Measurements from ENCODE around the gene HEBP1. TPM values are rescaled to one million over a fixed set of nuclear protein-coding genes. Genes with fewer than 3 reads are reported as not detected.
"Not testable (repeated sequence)": the region's sequence is repeated elsewhere in the genome, so short reads cannot be mapped to it uniquely, and the experiment has no call there.

HEBP1 gene
- total RNA-seq, 1 donor from 2014 or later, result 72.7 TPM

DNA sequence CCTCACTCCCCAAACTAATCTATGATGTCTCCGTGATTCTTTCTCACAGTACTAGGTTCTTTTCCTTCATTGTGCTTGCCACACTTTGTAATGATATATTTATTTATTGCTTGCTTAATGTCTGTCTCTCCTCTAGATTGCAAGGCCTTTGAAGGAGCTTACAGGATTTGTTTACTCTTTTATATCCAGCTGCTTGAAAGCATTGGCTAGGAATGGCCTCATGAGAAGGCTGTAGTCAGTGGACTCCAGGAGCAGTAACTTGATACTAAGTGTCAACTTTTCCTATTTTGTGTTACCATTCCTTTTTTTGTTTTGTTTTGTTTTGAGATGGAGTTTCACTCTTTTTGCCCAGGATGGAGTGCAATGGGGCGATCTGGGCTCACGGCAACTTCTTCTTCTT is 36.8 kb upstream of the HEBP1 start:
- no peaks in the 10 kb centered on the region for H3K27me3 ChIP-seq (ENCODE audit: low read depth)
- no peak overlapping the region for H3K4me3 ChIP-seq
- no peak overlapping the region for H3K27ac ChIP-seq
- intact Hi-C loops (cut with DNase I), result no loop called here
- DNase-seq, result no peak
- no peak for ATAC-seq
- H3K4me1 ChIP-seq, result no peaks in the 10 kb centered on the region
- H3K9me3 ChIP-seq, result no peaks in the 10 kb centered on the region
- no peak for TF ChIP-seq CTCF (IDR thresholded peaks at IDR 0.05)
- no peaks in the 10 kb centered on the region for H3K36me3 ChIP-seq

GRCh38 chr12:13035335-13035734 is 35.3 kb upstream of the HEBP1 start:
- H3K36me3 ChIP-seq; H3K9me3 ChIP-seq; DNase-seq; intact Hi-C loops (cut with DNase I); H3K27me3 ChIP-seq (ENCODE audit: low read depth); H3K4me3 ChIP-seq; H3K4me1 ChIP-seq; ATAC-seq; H3K27ac ChIP-seq: not testable (repeated sequence)

- DNase-seq (no peak), ATAC-seq (no peak)
- intact Hi-C loops (cut with DNase I), result no loop called here
- Histone ChIP-seq H3K4me1 (no peaks in the 10 kb centered on the region), H3K4me3 (no peak overlapping the region), H3K9me3 (no peaks in the 10 kb centered on the region), H3K36me3 (no peaks in the 10 kb centered on the region), H3K27me3 (ENCODE audit: low read depth) (no peaks in the 10 kb centered on the region), H3K27ac (no peak overlapping the region)
- TF ChIP-seq CTCF (IDR thresholded peaks at IDR 0.05), result no peak
Observed at GRCh38 chr12:13033476-13033875, 33.4 kb upstream of the HEBP1 start.

DNA sequence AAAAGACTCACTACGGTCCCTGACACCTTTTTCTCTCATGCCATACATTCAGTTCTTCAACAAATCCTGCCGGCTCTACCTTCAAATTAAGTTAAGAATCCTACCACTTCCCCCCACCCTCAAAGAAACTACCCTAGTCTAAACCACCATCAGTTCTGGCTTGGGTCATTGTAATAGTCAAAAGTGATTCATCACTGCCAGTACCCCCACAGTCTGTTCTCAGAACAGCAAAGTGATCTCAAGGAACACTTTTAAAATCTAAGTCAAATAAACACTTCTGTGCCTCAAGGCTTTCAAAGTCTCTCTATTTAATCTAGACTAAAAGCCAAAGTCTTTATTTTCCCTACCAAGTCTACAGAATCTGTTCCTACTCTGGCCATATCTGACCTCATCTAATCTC is 32.1 kb upstream of the HEBP1 start:
- Histone ChIP-seq H3K4me1 (no peaks in the 10 kb centered on the region), H3K27me3 (ENCODE audit: low read depth) (no peaks in the 10 kb centered on the region), H3K36me3 (no peaks in the 10 kb centered on the region), H3K9me3 (no peaks in the 10 kb centered on the region), H3K4me3 (no peak overlapping the region), H3K27ac (no peak overlapping the region)
- no peak for TF ChIP-seq CTCF (IDR thresholded peaks at IDR 0.05)
- DNase-seq (no peak), ATAC-seq (peak; percentile 34 to 86)
- intact Hi-C loops (cut with DNase I), result no loop called here

DNA sequence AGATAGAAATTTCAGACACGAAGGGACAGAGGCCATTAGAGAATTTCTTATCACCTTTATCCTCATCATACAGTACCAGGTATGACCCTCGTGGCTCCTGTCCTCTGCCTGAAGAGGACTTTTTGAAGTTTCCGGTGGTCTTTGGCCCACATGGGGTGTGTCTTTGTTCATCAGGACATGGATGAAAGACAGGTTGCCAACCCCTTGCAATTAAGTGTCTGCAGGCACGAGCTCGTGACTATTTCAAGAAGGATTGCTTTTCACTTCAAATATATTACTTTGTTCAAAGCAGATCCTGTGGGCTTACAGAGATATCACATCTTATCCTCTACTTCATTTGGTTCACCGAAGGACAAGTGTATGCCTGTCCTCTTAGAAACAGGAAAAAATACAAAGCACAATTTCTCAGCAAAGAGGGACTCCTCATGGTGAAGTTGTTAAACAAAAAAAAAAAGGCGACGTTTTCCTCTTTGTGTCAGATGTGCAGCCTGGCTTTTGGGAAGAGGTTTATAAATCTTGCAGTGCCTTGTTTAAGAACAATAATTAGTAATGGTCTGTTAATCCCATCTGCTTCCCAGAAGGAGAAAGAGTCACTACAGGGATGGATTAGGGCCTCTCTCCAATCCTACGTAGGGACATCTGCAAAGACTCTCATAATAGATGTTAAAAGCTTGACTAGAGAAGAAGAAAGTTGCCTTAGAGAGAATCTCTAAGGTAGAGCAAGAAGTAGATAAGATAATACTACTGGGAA is 30.7 kb upstream of the HEBP1 start:
- DNase-seq (no peak), ATAC-seq (no peak)
- H3K27ac ChIP-seq, result no peak overlapping the region
- no peaks in the 10 kb centered on the region for H3K4me1 ChIP-seq
- no peaks in the 10 kb centered on the region for H3K27me3 ChIP-seq (ENCODE audit: low read depth)
- TF ChIP-seq CTCF (IDR thresholded peaks at IDR 0.05), result no peak
- no peak overlapping the region for H3K4me3 ChIP-seq
- H3K9me3 ChIP-seq, result no peaks in the 10 kb centered on the region
- intact Hi-C loops (cut with DNase I), result no loop called here
- no peaks in the 10 kb centered on the region for H3K36me3 ChIP-seq

GRCh38 chr12:13028825-13029570 is 28.9 kb upstream of the HEBP1 start:
- DNase-seq (no peak), ATAC-seq (no peak)
- H3K4me3 ChIP-seq, result no peak overlapping the region
- TF ChIP-seq CTCF (IDR thresholded peaks at IDR 0.05), result no peak
- no peaks in the 10 kb centered on the region for H3K36me3 ChIP-seq
- H3K4me1 ChIP-seq, result no peaks in the 10 kb centered on the region
- no peaks in the 10 kb centered on the region for H3K9me3 ChIP-seq
- intact Hi-C loops (cut with DNase I), result no loop called here
- H3K27ac ChIP-seq, result no peak overlapping the region
- H3K27me3 ChIP-seq (ENCODE audit: low read depth), result no peaks in the 10 kb centered on the region

Measured in lower lobe of right lung (tissue), 2 donors.